ENCODE data around the gene BRSK2.
"Not testable (repeated sequence)": the region's sequence is repeated elsewhere in the genome, so short reads cannot be mapped to it uniquely, and the experiment has no call there.

Gene BRSK2

GRCh38 chr11:1407668-1408067, 17.9 kb downstream of the BRSK2 start:
- no peak for DNase-seq (ENCODE audit: low read depth in 2 of 2, low spot score in 1 of 2)

DNA sequence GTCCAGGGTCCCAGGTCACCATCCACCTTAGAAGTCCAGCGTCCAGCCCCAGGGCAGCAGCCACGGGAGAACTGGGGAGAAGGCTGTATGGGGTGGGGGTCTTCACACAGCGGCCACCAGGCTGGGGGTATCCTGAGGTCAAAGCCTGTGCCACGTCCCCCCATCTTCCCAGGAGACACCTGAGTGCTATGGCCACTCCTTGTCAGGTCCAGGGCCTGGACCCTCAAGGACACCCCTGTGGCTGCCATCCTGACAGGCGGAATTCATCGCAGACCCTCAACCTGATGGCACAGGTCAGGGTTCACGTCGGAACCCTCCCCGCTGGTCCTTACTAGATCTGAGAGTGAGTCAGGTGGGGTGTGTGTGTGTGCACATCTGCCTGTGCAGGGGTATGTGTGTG, 18.6 kb downstream of the BRSK2 start:
- no peak for DNase-seq (ENCODE audit: low read depth in 2 of 2, low spot score in 1 of 2)

- DNase-seq (ENCODE audit: low read depth in 2 of 2, low spot score in 1 of 2), result no peak
Observed at GRCh38 chr11:1409108-1409851, 19.5 kb downstream of the BRSK2 start.

DNA sequence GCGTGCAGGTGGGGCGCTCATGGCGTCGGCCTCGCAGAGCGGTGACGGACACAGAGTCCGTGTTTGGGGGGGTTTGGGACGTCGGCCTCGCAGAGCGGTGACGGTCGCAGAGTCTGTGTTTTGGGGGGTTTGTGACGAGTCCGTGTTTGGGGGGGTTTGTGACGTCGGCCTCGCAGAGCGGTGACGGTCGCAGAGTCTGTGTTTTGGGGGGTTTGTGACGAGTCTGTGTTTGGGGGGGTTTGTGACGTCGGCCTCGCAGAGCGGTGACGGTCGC, 20.1 kb downstream of the BRSK2 start:
- not testable (repeated sequence) for DNase-seq (ENCODE audit: low read depth in 2 of 2, low spot score in 1 of 2)

- no peak for DNase-seq (ENCODE audit: low read depth in 2 of 2, low spot score in 1 of 2)
Observed at GRCh38 chr11:1410366-1411291, 20.9 kb downstream of the BRSK2 start.

- DNase-seq (ENCODE audit: low read depth in 2 of 2, low spot score in 1 of 2), result no peak
Observed at GRCh38 chr11:1411301-1411700, 21.6 kb downstream of the BRSK2 start.

DNA sequence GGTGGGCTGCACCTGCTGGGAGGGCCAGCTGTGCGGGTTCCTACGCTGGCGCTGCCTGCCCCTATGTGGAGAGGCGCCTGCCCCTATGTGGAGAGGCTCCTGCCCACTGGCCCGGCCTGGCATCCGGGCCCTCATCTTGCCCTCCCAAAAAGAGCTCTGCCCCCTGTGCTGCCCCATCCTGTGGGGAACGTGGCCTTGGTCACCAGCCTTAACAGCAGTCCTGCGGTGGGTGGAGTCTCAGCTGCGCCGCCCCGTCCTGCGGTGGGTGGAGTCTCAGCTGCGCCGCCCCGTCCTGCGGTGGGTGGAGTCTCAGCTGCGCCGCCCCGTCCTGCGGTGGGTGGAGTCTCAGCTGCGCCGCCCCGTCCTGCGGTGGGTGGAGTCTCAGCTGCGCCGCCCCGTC, 22.0 kb downstream of the BRSK2 start:
- DNase-seq (ENCODE audit: low read depth in 2 of 2, low spot score in 1 of 2), result not testable (repeated sequence)

- DNase-seq (ENCODE audit: low read depth in 2 of 2, low spot score in 1 of 2), result no peak
Observed at GRCh38 chr11:1412377-1413095, 22.8 kb downstream of the BRSK2 start.

DNA sequence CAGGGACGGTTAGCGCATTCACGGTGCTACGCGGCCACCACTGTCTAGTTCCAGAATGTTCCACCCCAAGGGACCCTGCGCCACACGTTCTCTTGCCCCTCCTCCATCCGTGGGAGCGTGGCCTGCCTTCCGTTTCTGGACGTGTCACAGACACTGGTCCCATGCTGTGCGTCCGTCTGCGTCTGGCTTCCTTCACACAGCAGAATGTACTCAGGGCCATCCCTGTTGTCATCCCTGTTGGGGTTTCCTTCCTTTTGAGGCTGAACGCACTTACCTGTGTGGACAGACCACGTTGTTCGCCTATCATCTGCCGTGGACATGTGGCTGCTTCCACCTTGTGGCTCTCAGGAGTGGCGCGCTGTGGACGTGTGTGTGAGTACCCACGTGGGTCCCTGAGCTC, 24.9 kb downstream of the BRSK2 start:
- DNase-seq (ENCODE audit: low read depth in 2 of 2, low spot score in 1 of 2), result no peak

- DNase-seq (ENCODE audit: low read depth in 2 of 2, low spot score in 1 of 2), result no peak
Observed at GRCh38 chr11:1415631-1416030, 25.9 kb downstream of the BRSK2 start.

DNA sequence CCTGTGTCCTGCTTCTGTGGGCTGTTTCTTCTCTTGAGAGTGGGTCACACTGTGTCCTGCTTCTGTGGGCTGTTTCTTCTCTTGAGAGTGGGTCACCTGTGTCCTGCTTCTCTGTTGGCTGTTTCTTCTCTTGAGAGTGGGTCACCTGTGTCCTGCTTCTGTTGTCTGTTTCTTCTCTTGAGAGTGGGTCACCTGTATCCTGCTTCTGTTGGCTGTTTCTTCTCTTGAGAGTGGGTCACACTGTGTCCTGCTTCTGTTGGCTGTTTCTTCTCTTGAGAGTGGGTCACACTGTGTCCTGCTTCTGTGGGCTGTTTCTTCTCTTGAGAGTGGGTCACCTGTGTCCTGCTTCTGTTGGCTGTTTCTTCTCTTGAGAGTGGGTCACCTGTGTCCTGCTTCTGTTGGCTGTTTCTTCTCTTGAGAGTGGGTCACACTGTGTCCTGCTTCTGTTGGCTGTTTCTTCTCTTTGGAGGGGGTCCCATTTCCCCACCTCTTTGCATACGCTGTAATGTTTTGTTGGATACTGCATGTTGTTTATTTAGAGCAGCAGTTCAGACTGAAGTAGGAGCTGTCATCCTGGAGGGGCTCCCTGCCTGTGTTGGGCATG, 28.6 kb downstream of the BRSK2 start:
- not testable (repeated sequence) for DNase-seq (ENCODE audit: low read depth in 2 of 2, low spot score in 1 of 2)

- no peak for DNase-seq (ENCODE audit: low read depth in 2 of 2, low spot score in 1 of 2)
Observed at GRCh38 chr11:1419811-1420210, 30.1 kb downstream of the BRSK2 start.

DNA sequence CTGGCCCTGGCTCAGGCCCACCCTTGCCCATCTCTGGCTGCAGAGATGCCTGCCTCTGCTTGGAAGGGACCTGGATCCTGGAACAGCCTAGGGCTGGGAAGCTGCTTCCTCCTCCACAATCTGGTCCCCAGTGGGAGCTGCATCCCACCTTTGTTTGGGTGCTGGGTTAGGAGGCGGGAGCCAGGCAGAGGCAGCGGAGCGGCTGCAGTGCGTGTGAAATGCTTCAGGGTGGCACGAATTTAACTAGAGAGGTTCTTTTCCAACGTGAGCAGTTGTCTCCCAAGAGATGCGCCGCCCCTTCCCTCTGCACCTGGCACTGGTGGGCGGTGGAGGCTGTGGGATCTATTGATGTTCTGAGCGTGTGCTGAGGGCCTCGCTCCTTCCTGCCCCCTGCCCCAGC, 31.6 kb downstream of the BRSK2 start:
- DNase-seq (ENCODE audit: low read depth in 2 of 2, low spot score in 1 of 2), result no peak

GRCh38 chr11:1422481-1422880, 32.7 kb downstream of the BRSK2 start:
- no peak for DNase-seq (ENCODE audit: low read depth in 2 of 2, low spot score in 1 of 2)

GRCh38 chr11:1422981-1423380, 33.2 kb downstream of the BRSK2 start:
- DNase-seq (ENCODE audit: low read depth in 2 of 2, low spot score in 1 of 2), result no peak

- not testable (repeated sequence) for DNase-seq (ENCODE audit: low read depth in 2 of 2, low spot score in 1 of 2)
Observed at GRCh38 chr11:1423406-1423805, 33.7 kb downstream of the BRSK2 start.

- DNase-seq (ENCODE audit: low read depth in 2 of 2, low spot score in 1 of 2), result no peak
Observed at GRCh38 chr11:1425006-1425405, 35.3 kb downstream of the BRSK2 start.

- no peak for DNase-seq (ENCODE audit: low read depth in 2 of 2, low spot score in 1 of 2)
Observed at GRCh38 chr11:1425439-1425838, 35.7 kb downstream of the BRSK2 start.

GRCh38 chr11:1428762-1429316, 39.1 kb downstream of the BRSK2 start:
- DNase-seq (ENCODE audit: low read depth in 2 of 2, low spot score in 1 of 2), result no peak

- no peak for DNase-seq (ENCODE audit: low read depth in 2 of 2, low spot score in 1 of 2)
Observed at GRCh38 chr11:1433568-1433967, 43.8 kb downstream of the BRSK2 start.

GRCh38 chr11:1433977-1434640, 44.4 kb downstream of the BRSK2 start:
- no peak for DNase-seq (ENCODE audit: low read depth in 2 of 2, low spot score in 1 of 2)

Measured in stimulated activated CD8-positive, alpha-beta memory T cell treated with anti-CD3 and anti-CD28 coated beads, Interleukin-4, amount 100 ng/mL, for 1 hour (primary cell).